ENCODE results near the gene PALM3.

DNA sequence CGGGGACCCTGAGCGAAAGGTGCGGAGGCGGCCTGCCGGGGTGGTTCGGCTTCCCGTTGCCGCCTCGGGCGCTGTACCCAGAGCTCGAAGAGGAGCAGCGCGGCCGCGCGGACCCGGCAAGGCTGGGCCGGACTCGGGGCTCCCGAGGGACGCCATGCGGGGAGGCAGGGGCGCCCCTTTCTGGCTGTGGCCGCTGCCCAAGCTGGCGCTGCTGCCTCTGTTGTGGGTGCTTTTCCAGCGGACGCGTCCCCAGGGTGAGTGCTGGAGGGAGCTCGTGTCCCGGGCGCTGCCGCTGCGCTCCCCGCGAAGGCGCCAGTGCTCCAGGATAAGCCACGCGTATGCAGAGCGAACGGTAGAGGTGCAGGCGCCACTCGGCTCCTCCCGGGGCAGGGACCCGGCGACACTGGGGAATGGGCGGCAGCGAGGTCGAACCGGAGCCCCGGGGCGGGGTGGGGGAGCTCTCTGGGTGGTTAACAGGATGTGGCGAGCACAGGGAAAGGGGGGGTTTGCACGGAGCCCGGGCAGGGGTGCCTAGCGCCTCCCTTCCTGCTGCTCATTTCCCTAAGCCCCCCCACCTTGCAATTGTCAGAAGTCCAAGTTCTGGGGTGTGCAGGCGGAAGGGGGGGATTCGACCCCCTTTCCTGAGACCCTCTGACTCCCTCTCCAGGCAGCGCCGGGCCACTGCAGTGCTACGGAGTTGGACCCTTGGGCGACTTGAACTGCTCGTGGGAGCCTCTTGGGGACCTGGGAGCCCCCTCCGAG, 30.0 kb downstream of the PALM3 start, which contains the start of gene IL27RA:
- TF ChIP-seq, protein P1, sequence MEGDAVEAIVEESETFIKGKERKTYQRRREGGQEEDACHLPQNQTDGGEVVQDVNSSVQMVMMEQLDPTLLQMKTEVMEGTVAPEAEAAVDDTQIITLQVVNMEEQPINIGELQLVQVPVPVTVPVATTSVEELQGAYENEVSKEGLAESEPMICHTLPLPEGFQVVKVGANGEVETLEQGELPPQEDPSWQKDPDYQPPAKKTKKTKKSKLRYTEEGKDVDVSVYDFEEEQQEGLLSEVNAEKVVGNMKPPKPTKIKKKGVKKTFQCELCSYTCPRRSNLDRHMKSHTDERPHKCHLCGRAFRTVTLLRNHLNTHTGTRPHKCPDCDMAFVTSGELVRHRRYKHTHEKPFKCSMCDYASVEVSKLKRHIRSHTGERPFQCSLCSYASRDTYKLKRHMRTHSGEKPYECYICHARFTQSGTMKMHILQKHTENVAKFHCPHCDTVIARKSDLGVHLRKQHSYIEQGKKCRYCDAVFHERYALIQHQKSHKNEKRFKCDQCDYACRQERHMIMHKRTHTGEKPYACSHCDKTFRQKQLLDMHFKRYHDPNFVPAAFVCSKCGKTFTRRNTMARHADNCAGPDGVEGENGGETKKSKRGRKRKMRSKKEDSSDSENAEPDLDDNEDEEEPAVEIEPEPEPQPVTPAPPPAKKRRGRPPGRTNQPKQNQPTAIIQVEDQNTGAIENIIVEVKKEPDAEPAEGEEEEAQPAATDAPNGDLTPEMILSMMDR (conservative IDR thresholded peaks at IDR 0.05; ENCODE audit: low read depth, low read length) = peak; percentile 86
- no peak for TF ChIP-seq EZH2 (IDR thresholded peaks at IDR 0.05; ENCODE audit: borderline replicate concordance, low read depth, low read length, poor library complexity, severe bottlenecking)
